ENCODE data around the gene AMTN.

DNA sequence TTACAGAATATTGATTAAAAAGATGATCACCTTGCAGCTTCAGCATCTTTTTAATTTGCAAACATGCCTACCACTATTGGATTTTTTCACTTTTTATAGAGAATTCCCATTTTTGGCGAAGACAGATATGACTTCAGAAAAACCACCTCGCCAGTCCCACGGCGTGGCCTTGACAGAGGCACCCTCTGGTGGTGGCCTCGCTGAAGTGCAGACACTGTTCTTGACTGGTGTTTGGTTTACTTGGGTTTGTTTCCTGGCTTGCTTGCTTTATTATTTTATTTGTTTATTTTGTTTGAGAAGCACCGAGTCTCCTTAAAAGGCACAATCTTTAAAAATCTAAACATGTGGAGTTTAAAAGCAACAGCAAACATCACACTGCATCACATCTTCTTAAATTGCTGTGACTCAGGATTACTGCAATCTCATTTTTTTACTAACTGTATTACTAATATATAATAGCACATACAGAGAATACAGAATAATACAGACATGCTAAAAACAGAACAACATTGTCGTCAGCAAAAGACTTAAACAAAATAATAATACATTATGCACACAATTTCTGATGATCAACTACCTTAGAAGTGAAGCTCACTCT is 13.1 kb upstream of the AMTN start:
- TF ChIP-seq, protein P1, sequence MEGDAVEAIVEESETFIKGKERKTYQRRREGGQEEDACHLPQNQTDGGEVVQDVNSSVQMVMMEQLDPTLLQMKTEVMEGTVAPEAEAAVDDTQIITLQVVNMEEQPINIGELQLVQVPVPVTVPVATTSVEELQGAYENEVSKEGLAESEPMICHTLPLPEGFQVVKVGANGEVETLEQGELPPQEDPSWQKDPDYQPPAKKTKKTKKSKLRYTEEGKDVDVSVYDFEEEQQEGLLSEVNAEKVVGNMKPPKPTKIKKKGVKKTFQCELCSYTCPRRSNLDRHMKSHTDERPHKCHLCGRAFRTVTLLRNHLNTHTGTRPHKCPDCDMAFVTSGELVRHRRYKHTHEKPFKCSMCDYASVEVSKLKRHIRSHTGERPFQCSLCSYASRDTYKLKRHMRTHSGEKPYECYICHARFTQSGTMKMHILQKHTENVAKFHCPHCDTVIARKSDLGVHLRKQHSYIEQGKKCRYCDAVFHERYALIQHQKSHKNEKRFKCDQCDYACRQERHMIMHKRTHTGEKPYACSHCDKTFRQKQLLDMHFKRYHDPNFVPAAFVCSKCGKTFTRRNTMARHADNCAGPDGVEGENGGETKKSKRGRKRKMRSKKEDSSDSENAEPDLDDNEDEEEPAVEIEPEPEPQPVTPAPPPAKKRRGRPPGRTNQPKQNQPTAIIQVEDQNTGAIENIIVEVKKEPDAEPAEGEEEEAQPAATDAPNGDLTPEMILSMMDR (IDR thresholded peaks at IDR 0.05; ENCODE audit: poor library complexity, severe bottlenecking) = peak; percentile 83
- TF ChIP-seq EP300 (conservative IDR thresholded peaks at IDR 0.05; ENCODE audit: poor library complexity, severe bottlenecking) (no peak), POLR2AphosphoS5 (IDR thresholded peaks at IDR 0.05) (no peak), SMC3 (conservative IDR thresholded peaks at IDR 0.05; ENCODE audit: poor library complexity) (peak; percentile 93), REST (IDR thresholded peaks at IDR 0.05; ENCODE audit: borderline replicate concordance) (no peak), EZH2 (IDR thresholded peaks at IDR 0.05; ENCODE audit: borderline replicate concordance, insufficient read depth, low read length, poor library complexity, severe bottlenecking) (no peak), TAF1 (IDR thresholded peaks at IDR 0.05; ENCODE audit: low read depth) (no peak), RAD21 (conservative IDR thresholded peaks at IDR 0.05) (peak; percentile 88)
